ENCODE data around the gene AVPR2.
A peak's percentile ranks its signal among the peaks of the same experiment; 100 is the strongest.

AVPR2 gene

DNA sequence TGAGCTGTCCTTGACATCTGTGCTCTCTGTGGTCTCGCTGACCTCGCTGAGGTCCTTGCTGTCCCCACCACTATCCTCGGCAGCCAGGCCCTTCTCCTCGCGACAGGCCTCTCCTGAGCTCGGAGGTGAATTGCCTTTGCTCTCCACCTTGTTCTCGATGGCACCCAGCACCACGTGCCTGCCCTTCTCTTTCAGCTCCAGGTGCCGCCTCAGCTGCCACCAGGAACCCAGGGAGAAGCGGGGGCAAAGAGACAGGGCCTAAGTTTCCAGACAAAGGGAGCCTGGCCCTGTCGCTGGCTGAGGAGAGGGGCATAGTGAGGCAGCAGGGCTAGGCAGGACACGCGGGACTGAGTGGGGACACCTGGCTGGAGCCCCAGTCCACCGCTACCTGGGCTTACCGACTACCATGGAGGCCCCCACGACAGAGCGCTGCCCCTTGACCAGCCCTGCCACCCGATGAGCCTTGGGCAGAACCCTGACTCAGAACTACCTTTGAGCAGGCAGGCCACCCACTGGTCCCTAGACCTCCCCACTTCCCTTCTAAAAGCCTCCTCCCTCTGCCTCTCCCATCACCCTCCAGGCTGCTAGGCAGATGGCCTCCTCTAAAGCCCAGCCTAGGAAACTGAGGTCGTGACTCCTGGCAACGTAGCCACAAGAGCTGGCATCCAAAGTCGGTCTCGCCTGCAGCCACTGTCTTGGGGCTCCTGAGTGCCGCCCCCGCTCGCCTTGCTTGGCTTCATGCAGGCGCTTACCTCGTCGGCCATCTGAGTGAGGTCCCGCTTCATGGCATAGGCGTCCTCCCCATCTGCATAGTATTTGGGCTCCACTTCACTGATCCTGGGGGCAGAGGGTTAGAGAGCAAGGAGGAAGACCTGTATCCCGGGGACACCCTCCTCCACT, 25.8 kb downstream of the AVPR2 start:
- FAIRE-seq = no peak
- no peak for TF ChIP-seq POLR2A (IDR thresholded peaks at IDR 0.05; ENCODE audit: low read depth, low read length)
- DNase-seq (ENCODE audit: insufficient read length, low spot score) = no peak

DNA sequence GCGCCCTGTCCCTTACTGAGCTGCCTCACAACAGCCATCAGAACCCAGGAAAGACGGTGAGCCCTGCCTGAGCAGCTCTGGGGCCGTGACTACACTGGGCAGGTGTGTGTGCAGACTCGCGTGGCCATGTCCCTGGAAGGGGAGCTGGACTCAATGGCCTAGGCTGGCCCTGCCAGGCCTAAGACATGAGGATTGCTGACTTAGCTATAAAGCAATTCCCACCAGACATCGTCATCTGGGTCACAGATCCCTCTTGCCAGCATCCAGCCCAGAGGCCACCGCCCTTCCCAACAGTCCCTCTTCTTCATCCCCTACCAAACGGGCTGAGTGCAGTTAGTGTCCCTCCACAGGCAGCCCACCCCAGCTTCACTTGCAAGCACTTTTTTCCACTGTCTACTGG, 26.7 kb downstream of the AVPR2 start:
- FAIRE-seq (no peak), DNase-seq (ENCODE audit: insufficient read length, low spot score) (no peak)
- no peak for TF ChIP-seq POLR2A (IDR thresholded peaks at IDR 0.05; ENCODE audit: low read depth, low read length)

- FAIRE-seq = no peak
- TF ChIP-seq POLR2A (IDR thresholded peaks at IDR 0.05; ENCODE audit: low read depth, low read length) = no peak
- no peak for DNase-seq (ENCODE audit: insufficient read length, low spot score)
Observed at GRCh38 chrX:153931748-153932147, 27.3 kb downstream of the AVPR2 start.

- FAIRE-seq (no peak), DNase-seq (ENCODE audit: insufficient read length, low spot score) (no peak)
- no peak for TF ChIP-seq POLR2A (IDR thresholded peaks at IDR 0.05; ENCODE audit: low read depth, low read length)
Observed at GRCh38 chrX:153932220-153932915, 27.9 kb downstream of the AVPR2 start.

GRCh38 chrX:153933748-153934147, 29.3 kb downstream of the AVPR2 start:
- TF ChIP-seq POLR2A (IDR thresholded peaks at IDR 0.05; ENCODE audit: low read depth, low read length) = no peak
- FAIRE-seq (no peak), DNase-seq (ENCODE audit: insufficient read length, low spot score) (no peak)

GRCh38 chrX:153934148-153934761, 29.8 kb downstream of the AVPR2 start:
- FAIRE-seq = no peak

GRCh38 chrX:153934762-153935325, 30.4 kb downstream of the AVPR2 start, which contains the start of gene NAA10:
Gene NAA10 (minus strand): TSS chrX:153935037. CDS start chrX:153934904, 133 bp downstream.
- DNase-seq (ENCODE audit: insufficient read length, low spot score) = peak; percentile 91
- FAIRE-seq = no peak
- peak; percentile 64; the same call in 1 of the 2 replicates for TF ChIP-seq POLR2A (IDR thresholded peaks at IDR 0.05; ENCODE audit: low read depth, low read length)

More at GRCh38 chrX:153934148-153934761, 29.8 kb downstream of the AVPR2 start:
- DNase-seq (ENCODE audit: insufficient read length, low spot score) = no peak
- no peak for TF ChIP-seq POLR2A (IDR thresholded peaks at IDR 0.05; ENCODE audit: low read depth, low read length)

GRCh38 chrX:153935326-153935851, 30.9 kb downstream of the AVPR2 start:
- TF ChIP-seq POLR2A (IDR thresholded peaks at IDR 0.05; ENCODE audit: low read depth, low read length) = no peak
- FAIRE-seq (no peak), DNase-seq (ENCODE audit: insufficient read length, low spot score) (no peak)

GRCh38 chrX:153937056-153937455, 32.6 kb downstream of the AVPR2 start:
- no peak for TF ChIP-seq POLR2A (IDR thresholded peaks at IDR 0.05; ENCODE audit: low read depth, low read length)
- DNase-seq (ENCODE audit: insufficient read length, low spot score) (no peak), FAIRE-seq (no peak)

- DNase-seq (ENCODE audit: insufficient read length, low spot score) = no peak
- no peak for FAIRE-seq
- no peak for TF ChIP-seq POLR2A (IDR thresholded peaks at IDR 0.05; ENCODE audit: low read depth, low read length)
Observed at GRCh38 chrX:153938226-153938786, 33.8 kb downstream of the AVPR2 start.

GRCh38 chrX:153939573-153939972, 35.1 kb downstream of the AVPR2 start:
- DNase-seq (ENCODE audit: insufficient read length, low spot score) (no peak), FAIRE-seq (no peak)
- no peak for TF ChIP-seq POLR2A (IDR thresholded peaks at IDR 0.05; ENCODE audit: low read depth, low read length)

DNA sequence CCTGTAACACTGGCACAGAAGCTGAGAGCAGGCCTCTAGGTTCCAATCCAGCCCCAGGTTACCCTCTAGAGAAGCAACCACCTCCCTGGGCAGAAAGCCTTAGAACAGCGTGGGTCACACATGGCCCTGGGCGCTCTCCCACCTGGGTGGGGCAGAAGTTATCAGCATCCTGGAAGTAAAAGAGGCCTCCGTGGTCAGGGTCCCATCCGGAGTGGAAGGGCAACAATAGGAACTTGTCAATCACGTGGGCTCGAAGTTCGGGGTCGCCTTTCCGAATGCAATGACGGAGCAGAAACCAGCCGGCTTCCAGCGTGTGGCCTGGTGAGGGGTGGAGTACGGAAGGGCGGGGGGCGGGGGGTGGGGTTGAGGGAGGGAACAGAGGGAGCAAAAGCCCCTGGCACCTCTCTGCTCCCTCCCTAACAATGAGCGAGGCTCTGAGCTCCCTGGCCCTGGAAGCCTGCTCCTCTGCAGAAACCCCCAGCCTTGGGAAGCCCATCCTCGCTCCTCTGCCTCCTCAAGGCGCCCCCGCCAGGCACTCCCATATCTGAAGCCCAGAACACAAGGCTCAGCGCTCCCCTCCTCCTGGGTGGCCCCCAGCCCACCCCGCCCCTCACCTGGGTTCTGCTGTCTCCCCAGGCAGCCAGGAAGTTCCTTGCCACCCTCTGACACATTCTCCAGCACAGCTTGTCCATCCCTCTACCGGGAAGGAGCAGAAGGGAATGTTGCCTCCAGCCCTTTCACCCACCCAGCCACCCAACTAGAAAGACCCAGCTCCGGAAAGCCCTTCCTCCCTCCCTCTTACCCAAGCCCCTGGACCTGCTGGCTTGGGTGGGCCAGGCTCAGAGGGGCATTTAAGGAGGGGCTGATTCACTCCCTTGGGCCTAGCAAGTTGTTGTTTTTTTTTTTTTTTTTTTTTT, 37.1 kb downstream of the AVPR2 start:
- TF ChIP-seq POLR2A (IDR thresholded peaks at IDR 0.05; ENCODE audit: low read depth, low read length) = no peak
- DNase-seq (ENCODE audit: insufficient read length, low spot score) (no peak), FAIRE-seq (no peak)

Data from H54 (cell line).